ENCODE results near the gene RNF123. TPM values are rescaled to one million over a fixed set of nuclear protein-coding genes. Genes with fewer than 3 reads are reported as not detected.

Gene RNF123
- total RNA-seq, 3 donors from 2014 or later (not counting 1 experiment from before 2014, with no cell fraction given): 48.5 to 58.7 (median 55.6) TPM

GRCh38 chr3:49721596-49721895 is 32.2 kb downstream of the RNF123 start:
- Histone ChIP-seq H3K36me3 (ENCODE audit: control insufficient read depth, insufficient read depth, low read length) (peaks cover 11% of the 10 kb centered on the region), H3K27ac (ENCODE audit: low read length) (no peak overlapping the region), H3K9me3 (ENCODE audit: control insufficient read depth, insufficient read depth, low read length) (no peaks in the 10 kb centered on the region), H3K4me1 (ENCODE audit: control insufficient read depth, insufficient read depth, low read length) (peaks cover 51% of the 10 kb centered on the region), H3K4me3 (ENCODE audit: low read length) (no peak overlapping the region), H3K27me3 (ENCODE audit: control insufficient read depth, insufficient read depth, low read length) (no peaks in the 10 kb centered on the region)
- Mint-ChIP-seq H3K36me3 (no peaks in the 10 kb centered on the region), H3K9me3 (no peaks in the 10 kb centered on the region), H3K27ac (peak overlapping the region in 1 of 2 donors; percentile 93), H3K27me3 (ENCODE audit: low read depth in 2 of 2) (no peaks in the 10 kb centered on the region), H3K4me3 (no peak overlapping the region), H3K4me1 (peaks cover 34 to 46% of the 10 kb centered on the region in 2 donors)
- ATAC-seq (no peak), DNase-seq (no peak)
- TF ChIP-seq, protein P1, sequence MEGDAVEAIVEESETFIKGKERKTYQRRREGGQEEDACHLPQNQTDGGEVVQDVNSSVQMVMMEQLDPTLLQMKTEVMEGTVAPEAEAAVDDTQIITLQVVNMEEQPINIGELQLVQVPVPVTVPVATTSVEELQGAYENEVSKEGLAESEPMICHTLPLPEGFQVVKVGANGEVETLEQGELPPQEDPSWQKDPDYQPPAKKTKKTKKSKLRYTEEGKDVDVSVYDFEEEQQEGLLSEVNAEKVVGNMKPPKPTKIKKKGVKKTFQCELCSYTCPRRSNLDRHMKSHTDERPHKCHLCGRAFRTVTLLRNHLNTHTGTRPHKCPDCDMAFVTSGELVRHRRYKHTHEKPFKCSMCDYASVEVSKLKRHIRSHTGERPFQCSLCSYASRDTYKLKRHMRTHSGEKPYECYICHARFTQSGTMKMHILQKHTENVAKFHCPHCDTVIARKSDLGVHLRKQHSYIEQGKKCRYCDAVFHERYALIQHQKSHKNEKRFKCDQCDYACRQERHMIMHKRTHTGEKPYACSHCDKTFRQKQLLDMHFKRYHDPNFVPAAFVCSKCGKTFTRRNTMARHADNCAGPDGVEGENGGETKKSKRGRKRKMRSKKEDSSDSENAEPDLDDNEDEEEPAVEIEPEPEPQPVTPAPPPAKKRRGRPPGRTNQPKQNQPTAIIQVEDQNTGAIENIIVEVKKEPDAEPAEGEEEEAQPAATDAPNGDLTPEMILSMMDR (IDR thresholded peaks at IDR 0.05): no peak
- 92% methylated on average over 9 of the region's 9 CpGs for WGBS (ENCODE audit: insufficient coverage)
- intact Hi-C loops (cut with micrococcal nuclease): no loop called here

DNA sequence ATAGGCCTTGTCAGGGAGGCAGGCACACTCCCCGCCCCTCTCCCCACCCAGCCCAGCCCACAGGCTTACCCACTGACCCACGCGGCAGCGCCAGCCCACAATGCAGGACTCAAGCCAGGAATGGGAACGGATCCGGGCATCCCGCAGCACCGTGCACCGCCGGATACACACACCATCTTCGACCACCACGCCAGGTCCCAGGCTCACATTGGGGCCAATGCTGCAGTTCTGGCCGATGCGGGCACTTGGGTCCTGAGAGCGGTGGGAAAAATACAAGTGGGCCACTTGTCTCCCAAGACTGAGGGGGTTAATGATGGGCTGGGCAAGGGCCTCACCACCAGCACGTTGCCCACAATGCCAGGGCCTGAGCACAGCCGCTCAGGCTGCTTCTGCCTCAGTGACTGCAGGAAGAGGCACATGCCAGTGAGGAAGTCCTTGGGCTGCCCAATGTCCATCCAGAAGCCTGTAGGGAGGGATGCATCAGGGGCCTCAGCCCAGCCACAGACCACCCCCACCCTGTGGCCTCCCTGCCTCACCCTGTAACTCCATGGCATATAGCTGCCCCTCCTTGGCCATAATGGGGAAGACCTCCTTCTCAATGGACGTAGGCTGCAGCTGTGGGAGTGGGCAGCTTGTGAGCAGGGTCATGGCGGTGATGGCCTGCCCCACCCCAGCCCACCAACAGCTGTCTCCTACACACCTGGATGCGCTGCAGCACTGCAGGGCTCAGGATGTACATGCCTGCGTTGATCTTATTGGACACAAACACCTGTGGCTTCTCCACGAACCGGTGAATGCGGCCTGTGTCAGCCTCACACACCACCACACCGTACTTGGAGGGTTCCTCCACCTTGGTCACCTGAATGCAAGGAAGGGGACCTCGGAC is 32.8 kb downstream of the RNF123 start:
- peaks cover 51% of the 10 kb centered on the region for H3K4me1 ChIP-seq (ENCODE audit: control insufficient read depth, insufficient read depth, low read length)

GRCh38 chr3:49722896-49723295 is 33.5 kb downstream of the RNF123 start:
- peaks cover 24% of the 10 kb centered on the region for H3K36me3 ChIP-seq (ENCODE audit: control insufficient read depth, insufficient read depth, low read length)
- TF ChIP-seq, protein P1 (IDR thresholded peaks at IDR 0.05): no peak
- H3K4me1 ChIP-seq (ENCODE audit: control insufficient read depth, insufficient read depth, low read length): peaks cover 51% of the 10 kb centered on the region
- ATAC-seq (no peak), DNase-seq (no peak)
- H3K4me3 Mint-ChIP-seq: peak overlapping the region; percentile 92
- H3K27me3 ChIP-seq (ENCODE audit: control insufficient read depth, insufficient read depth, low read length): no peaks in the 10 kb centered on the region
- H3K4me1 Mint-ChIP-seq: peaks cover 34 to 46% of the 10 kb centered on the region in 2 donors
- peak overlapping the region; percentile 97 for H3K27ac ChIP-seq (ENCODE audit: low read length)
- H3K36me3 Mint-ChIP-seq: no peaks in the 10 kb centered on the region
- intact Hi-C loops (cut with micrococcal nuclease): no loop called here
- 80% methylated on average over 8 of the region's 8 CpGs for WGBS (ENCODE audit: insufficient coverage)
- peak overlapping the region; percentile 99 for H3K4me3 ChIP-seq (ENCODE audit: low read length)
- no peaks in the 10 kb centered on the region for H3K9me3 Mint-ChIP-seq
- no peaks in the 10 kb centered on the region for H3K9me3 ChIP-seq (ENCODE audit: control insufficient read depth, insufficient read depth, low read length)
- H3K27me3 Mint-ChIP-seq (ENCODE audit: low read depth in 2 of 2): no peaks in the 10 kb centered on the region
- peak overlapping the region; percentile 88 to 93 for H3K27ac Mint-ChIP-seq

More for the DNA sequence above, 32.8 kb downstream of the RNF123 start:
- no peak overlapping the region for H3K4me3 ChIP-seq (ENCODE audit: low read length)
- H3K36me3 Mint-ChIP-seq: no peaks in the 10 kb centered on the region
- H3K27me3 ChIP-seq (ENCODE audit: control insufficient read depth, insufficient read depth, low read length): no peaks in the 10 kb centered on the region
- peak overlapping the region; percentile 97 for H3K27ac ChIP-seq (ENCODE audit: low read length)
- H3K4me1 Mint-ChIP-seq: peaks cover 34 to 46% of the 10 kb centered on the region in 2 donors
- H3K9me3 ChIP-seq (ENCODE audit: control insufficient read depth, insufficient read depth, low read length): no peaks in the 10 kb centered on the region
- peak overlapping the region; percentile 88 to 93 for H3K27ac Mint-ChIP-seq
- H3K36me3 ChIP-seq (ENCODE audit: control insufficient read depth, insufficient read depth, low read length): peaks cover 17% of the 10 kb centered on the region
- H3K4me3 Mint-ChIP-seq: peak overlapping the region; percentile 63
- H3K9me3 Mint-ChIP-seq: no peaks in the 10 kb centered on the region
- no peak for DNase-seq
- intact Hi-C loops (cut with micrococcal nuclease): no loop called here
- TF ChIP-seq, protein P1 (IDR thresholded peaks at IDR 0.05): no peak
- WGBS (ENCODE audit: insufficient coverage): 94% methylated on average over 26 of the region's 26 CpGs
- H3K27me3 Mint-ChIP-seq (ENCODE audit: low read depth in 2 of 2): no peaks in the 10 kb centered on the region
- ATAC-seq: no peak
